Measurements from ENCODE around the gene FA2H.
A peak's percentile ranks its signal among the peaks of the same experiment; 100 is the strongest.

DNA sequence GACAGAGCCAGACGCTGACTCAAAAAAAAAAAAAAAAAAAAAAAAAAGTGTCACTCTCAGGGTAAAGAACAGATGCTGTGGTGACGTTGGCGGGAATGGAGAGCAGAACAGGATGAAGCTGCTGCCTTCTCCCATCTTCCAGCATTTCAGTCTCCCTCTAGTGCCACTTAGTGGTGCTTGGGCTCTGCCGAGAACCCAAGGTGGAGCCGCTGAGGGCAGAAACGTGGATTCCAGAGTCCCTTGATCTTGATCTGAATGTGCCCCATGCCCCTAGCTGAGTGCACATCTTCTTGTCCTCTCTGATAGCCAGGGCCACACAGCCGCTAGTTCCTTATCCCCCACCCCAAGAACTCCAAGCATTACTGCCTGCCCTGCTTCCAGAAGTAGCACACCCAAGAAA lies 43.2 kb upstream of the FA2H start:
- TF ChIP-seq, protein P1, sequence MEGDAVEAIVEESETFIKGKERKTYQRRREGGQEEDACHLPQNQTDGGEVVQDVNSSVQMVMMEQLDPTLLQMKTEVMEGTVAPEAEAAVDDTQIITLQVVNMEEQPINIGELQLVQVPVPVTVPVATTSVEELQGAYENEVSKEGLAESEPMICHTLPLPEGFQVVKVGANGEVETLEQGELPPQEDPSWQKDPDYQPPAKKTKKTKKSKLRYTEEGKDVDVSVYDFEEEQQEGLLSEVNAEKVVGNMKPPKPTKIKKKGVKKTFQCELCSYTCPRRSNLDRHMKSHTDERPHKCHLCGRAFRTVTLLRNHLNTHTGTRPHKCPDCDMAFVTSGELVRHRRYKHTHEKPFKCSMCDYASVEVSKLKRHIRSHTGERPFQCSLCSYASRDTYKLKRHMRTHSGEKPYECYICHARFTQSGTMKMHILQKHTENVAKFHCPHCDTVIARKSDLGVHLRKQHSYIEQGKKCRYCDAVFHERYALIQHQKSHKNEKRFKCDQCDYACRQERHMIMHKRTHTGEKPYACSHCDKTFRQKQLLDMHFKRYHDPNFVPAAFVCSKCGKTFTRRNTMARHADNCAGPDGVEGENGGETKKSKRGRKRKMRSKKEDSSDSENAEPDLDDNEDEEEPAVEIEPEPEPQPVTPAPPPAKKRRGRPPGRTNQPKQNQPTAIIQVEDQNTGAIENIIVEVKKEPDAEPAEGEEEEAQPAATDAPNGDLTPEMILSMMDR (conservative IDR thresholded peaks at IDR 0.05; ENCODE audit: low read depth in 2 of 2) = peak; percentile 24 to 66; a peak in 3 of 4 replicates
- TF ChIP-seq EZH2 (IDR thresholded peaks at IDR 0.05; ENCODE audit: low read depth, unreplicated experiment) (no peak), ZNF114 (CRISPR knock-in tag; IDR thresholded peaks at IDR 0.05) (no peak), POLR2AphosphoS5 (IDR thresholded peaks at IDR 0.05; ENCODE audit: low read depth) (no peak), NANOG (IDR thresholded peaks at IDR 0.05; ENCODE audit: borderline replicate concordance) (no peak)
- TF ChIP-seq, protein P2, sequence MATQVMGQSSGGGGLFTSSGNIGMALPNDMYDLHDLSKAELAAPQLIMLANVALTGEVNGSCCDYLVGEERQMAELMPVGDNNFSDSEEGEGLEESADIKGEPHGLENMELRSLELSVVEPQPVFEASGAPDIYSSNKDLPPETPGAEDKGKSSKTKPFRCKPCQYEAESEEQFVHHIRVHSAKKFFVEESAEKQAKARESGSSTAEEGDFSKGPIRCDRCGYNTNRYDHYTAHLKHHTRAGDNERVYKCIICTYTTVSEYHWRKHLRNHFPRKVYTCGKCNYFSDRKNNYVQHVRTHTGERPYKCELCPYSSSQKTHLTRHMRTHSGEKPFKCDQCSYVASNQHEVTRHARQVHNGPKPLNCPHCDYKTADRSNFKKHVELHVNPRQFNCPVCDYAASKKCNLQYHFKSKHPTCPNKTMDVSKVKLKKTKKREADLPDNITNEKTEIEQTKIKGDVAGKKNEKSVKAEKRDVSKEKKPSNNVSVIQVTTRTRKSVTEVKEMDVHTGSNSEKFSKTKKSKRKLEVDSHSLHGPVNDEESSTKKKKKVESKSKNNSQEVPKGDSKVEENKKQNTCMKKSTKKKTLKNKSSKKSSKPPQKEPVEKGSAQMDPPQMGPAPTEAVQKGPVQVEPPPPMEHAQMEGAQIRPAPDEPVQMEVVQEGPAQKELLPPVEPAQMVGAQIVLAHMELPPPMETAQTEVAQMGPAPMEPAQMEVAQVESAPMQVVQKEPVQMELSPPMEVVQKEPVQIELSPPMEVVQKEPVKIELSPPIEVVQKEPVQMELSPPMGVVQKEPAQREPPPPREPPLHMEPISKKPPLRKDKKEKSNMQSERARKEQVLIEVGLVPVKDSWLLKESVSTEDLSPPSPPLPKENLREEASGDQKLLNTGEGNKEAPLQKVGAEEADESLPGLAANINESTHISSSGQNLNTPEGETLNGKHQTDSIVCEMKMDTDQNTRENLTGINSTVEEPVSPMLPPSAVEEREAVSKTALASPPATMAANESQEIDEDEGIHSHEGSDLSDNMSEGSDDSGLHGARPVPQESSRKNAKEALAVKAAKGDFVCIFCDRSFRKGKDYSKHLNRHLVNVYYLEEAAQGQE (IDR thresholded peaks at IDR 0.05; ENCODE audit: unreplicated experiment) = no peak

Data from GM23338 (cell line).